ENCODE results near the gene ZIC5.
"Not testable (repeated sequence)": the region's sequence is repeated elsewhere in the genome, so short reads cannot be mapped to it uniquely, and the experiment has no call there.

The ZIC5 gene

DNA sequence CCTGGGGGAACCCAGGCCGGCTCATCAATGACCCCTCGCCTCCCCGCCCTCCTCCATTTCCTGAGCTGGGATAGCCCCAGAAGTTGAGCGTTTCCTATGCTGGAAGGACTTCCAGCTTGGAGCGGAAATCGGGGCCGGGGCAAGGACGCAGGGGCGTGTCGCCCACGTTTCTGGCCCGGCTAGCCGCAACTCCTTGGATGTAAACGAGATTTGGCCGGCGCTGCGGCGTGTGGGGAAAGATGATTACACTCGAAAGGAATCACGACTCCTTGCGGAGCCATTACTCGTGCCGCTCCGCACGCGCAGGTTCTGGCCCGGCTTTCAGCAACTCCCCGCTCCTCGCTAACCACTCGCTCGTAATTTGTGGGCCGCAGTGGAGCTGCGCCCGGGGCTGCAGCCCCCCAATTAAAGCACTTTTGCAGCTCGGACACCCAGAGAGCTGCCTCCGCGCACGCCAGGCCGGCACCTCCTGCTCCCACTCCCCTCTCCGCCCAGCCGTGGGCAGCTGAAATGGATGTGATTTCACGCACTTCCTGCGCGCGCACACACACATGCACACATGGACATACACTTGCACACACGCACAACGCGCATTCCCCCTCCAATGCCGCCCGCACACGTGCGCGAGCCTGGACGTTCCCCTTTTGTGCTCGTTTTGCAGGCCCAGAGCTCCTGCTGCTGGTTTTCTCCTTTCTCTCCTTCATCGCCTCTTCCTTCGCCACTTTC, 15.7 kb downstream of the ZIC5 start:
- Histone ChIP-seq H4K20me1 (ENCODE audit: insufficient read depth, low read length) (no peaks in the 10 kb centered on the region), H3K9me3 (ENCODE audit: low read length) (no peaks in the 10 kb centered on the region), H3K27ac (ENCODE audit: low read depth, low read length, poor library complexity, severe bottlenecking) (no peak overlapping the region), H3K9ac (ENCODE audit: low read length) (no peak overlapping the region), H3K27me3 (ENCODE audit: insufficient read depth, low read length) (no peaks in the 10 kb centered on the region), H3K4me2 (ENCODE audit: low read length) (no peak overlapping the region), H3K4me1 (ENCODE audit: insufficient read depth, low read length, severe bottlenecking) (no peaks in the 10 kb centered on the region), H3K9me2 (ENCODE audit: low read depth, low read length) (no peaks in the 10 kb centered on the region), H3K79me2 (ENCODE audit: insufficient read depth, low read length) (no peaks in the 10 kb centered on the region), H3K4me3 (ENCODE audit: low read depth, low read length, poor library complexity, severe bottlenecking) (no peak overlapping the region), H3K36me3 (ENCODE audit: insufficient read depth, low read length) (no peaks in the 10 kb centered on the region), H3F3A (ENCODE audit: insufficient read depth, low read length) (no peaks in the 10 kb centered on the region), H2AFZ (ENCODE audit: low read length) (no peak overlapping the region)
- TF ChIP-seq, protein P1, sequence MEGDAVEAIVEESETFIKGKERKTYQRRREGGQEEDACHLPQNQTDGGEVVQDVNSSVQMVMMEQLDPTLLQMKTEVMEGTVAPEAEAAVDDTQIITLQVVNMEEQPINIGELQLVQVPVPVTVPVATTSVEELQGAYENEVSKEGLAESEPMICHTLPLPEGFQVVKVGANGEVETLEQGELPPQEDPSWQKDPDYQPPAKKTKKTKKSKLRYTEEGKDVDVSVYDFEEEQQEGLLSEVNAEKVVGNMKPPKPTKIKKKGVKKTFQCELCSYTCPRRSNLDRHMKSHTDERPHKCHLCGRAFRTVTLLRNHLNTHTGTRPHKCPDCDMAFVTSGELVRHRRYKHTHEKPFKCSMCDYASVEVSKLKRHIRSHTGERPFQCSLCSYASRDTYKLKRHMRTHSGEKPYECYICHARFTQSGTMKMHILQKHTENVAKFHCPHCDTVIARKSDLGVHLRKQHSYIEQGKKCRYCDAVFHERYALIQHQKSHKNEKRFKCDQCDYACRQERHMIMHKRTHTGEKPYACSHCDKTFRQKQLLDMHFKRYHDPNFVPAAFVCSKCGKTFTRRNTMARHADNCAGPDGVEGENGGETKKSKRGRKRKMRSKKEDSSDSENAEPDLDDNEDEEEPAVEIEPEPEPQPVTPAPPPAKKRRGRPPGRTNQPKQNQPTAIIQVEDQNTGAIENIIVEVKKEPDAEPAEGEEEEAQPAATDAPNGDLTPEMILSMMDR (IDR thresholded peaks at IDR 0.05; ENCODE audit: low read length): no peak
- no peak for TF ChIP-seq EZH2 (IDR thresholded peaks at IDR 0.05; ENCODE audit: borderline replicate concordance, low read length)

DNA sequence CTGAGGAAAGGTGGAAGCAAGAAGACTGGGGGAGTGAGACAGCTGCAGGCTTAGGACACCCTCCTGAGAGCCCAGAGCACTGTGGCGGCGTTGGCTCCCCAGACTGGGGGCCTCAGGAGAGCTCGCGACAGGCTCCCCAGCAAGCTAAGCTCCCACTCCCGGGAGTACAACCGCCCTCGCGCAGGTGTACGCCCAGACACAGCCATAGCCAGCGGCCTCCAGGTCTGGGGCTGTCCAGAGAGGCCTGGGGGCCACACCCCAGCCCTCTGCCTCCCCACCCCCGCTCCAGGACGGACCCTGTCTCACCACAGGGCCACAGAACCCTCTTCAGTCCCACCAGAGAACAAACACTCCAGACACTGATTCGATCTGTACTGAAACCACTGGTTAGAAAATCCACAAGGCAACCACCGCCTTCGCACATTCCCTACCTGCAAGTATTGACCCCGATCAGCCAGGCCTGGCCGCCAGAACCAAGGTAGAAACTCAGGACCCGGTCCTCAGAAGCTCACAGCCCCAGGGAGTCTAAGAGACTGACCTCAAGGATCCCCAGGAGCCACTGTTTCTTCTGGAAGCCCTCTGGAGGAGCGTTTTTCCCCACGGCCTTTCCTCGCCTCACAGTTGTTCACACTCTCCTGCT, 16.3 kb downstream of the ZIC5 start:
- Histone ChIP-seq H2AFZ (ENCODE audit: low read length) (no peak overlapping the region), H3K27me3 (ENCODE audit: insufficient read depth, low read length) (no peaks in the 10 kb centered on the region), H3K9me2 (ENCODE audit: low read depth, low read length) (no peaks in the 10 kb centered on the region), H3K79me2 (ENCODE audit: insufficient read depth, low read length) (no peaks in the 10 kb centered on the region), H3K4me2 (ENCODE audit: low read length) (no peak overlapping the region), H3K36me3 (ENCODE audit: insufficient read depth, low read length) (no peaks in the 10 kb centered on the region), H3K27ac (ENCODE audit: low read depth, low read length, poor library complexity, severe bottlenecking) (no peak overlapping the region), H3K4me3 (ENCODE audit: low read depth, low read length, poor library complexity, severe bottlenecking) (no peak overlapping the region), H3K9me3 (ENCODE audit: low read length) (no peaks in the 10 kb centered on the region), H3K9ac (ENCODE audit: low read length) (no peak overlapping the region), H3F3A (ENCODE audit: insufficient read depth, low read length) (no peaks in the 10 kb centered on the region), H3K4me1 (ENCODE audit: insufficient read depth, low read length, severe bottlenecking) (no peaks in the 10 kb centered on the region), H4K20me1 (ENCODE audit: insufficient read depth, low read length) (no peaks in the 10 kb centered on the region)
- TF ChIP-seq, protein P1 (IDR thresholded peaks at IDR 0.05; ENCODE audit: low read length): no peak
- TF ChIP-seq EZH2 (IDR thresholded peaks at IDR 0.05; ENCODE audit: borderline replicate concordance, low read length): no peak

DNA sequence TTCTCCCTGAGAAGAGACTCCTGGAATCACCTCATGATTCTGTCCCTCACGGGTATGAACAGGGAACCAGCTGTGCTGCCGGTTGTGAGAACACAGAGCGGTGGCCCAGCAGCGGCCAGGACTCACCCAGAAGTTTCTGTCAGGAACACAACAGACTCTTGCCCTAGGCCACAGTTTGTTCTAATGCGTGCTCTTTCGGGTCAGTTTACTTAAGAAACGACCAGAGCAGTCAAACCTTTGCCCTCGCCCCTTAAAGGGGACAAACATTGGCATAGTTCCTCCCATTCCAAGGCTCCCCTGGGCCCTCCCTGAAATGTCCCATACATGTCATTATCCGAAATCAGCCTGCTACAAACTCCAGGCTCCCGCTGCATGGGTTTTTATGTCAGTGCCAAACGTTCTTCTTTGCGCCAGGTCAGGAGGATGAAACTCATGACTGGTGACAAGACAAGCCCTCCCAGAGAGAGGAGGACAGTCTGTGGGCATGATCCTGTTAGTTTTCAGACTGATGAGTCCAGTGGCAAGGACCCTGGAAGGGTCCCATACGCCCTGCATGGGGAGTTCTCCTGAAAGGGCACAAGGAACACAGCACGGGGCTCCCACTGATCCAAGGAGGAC, 18.3 kb downstream of the ZIC5 start:
- H3K9ac ChIP-seq (ENCODE audit: low read length): no peak overlapping the region
- H3K4me1 ChIP-seq (ENCODE audit: insufficient read depth, low read length, severe bottlenecking): no peaks in the 10 kb centered on the region
- no peak overlapping the region for H3K27ac ChIP-seq (ENCODE audit: low read depth, low read length, poor library complexity, severe bottlenecking)
- no peak for TF ChIP-seq EZH2 (IDR thresholded peaks at IDR 0.05; ENCODE audit: borderline replicate concordance, low read length)
- TF ChIP-seq, protein P1 (IDR thresholded peaks at IDR 0.05; ENCODE audit: low read length): no peak
- no peaks in the 10 kb centered on the region for H3K79me2 ChIP-seq (ENCODE audit: insufficient read depth, low read length)
- H3K4me2 ChIP-seq (ENCODE audit: low read length): no peak overlapping the region
- no peaks in the 10 kb centered on the region for H3K36me3 ChIP-seq (ENCODE audit: insufficient read depth, low read length)
- H3F3A ChIP-seq (ENCODE audit: insufficient read depth, low read length): no peaks in the 10 kb centered on the region
- no peaks in the 10 kb centered on the region for H4K20me1 ChIP-seq (ENCODE audit: insufficient read depth, low read length)
- H3K9me2 ChIP-seq (ENCODE audit: low read depth, low read length): no peaks in the 10 kb centered on the region
- H2AFZ ChIP-seq (ENCODE audit: low read length): no peak overlapping the region
- H3K4me3 ChIP-seq (ENCODE audit: low read depth, low read length, poor library complexity, severe bottlenecking): no peak overlapping the region
- no peaks in the 10 kb centered on the region for H3K27me3 ChIP-seq (ENCODE audit: insufficient read depth, low read length)
- no peaks in the 10 kb centered on the region for H3K9me3 ChIP-seq (ENCODE audit: low read length)

DNA sequence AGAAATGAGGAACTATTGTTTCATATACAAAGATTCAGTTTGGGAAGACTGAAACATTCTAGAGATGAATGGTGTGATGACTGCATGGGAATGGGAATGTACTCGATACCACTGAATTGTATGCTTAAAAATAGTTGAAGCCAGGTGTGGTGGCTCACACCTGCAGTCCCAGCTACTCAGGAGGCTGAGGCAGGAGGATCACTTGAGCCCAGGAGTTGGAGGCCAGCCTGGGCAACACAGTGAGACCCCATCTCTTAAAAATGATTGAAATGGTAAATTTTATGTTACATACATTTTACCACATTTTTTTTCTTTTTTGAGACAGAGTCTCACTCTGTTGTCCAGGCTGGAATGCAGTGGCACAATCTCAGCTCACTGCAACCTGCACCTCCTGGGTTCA, 19.9 kb downstream of the ZIC5 start:
- H3K27me3 ChIP-seq (ENCODE audit: insufficient read depth, low read length); H2AFZ ChIP-seq (ENCODE audit: low read length); H3K27ac ChIP-seq (ENCODE audit: low read depth, low read length, poor library complexity, severe bottlenecking); H3K4me2 ChIP-seq (ENCODE audit: low read length); H3K4me3 ChIP-seq (ENCODE audit: low read depth, low read length, poor library complexity, severe bottlenecking); H3K9me3 ChIP-seq (ENCODE audit: low read length); H3K9me2 ChIP-seq (ENCODE audit: low read depth, low read length); H3K36me3 ChIP-seq (ENCODE audit: insufficient read depth, low read length); H4K20me1 ChIP-seq (ENCODE audit: insufficient read depth, low read length); H3K9ac ChIP-seq (ENCODE audit: low read length); H3K79me2 ChIP-seq (ENCODE audit: insufficient read depth, low read length); H3K4me1 ChIP-seq (ENCODE audit: insufficient read depth, low read length, severe bottlenecking); H3F3A ChIP-seq (ENCODE audit: insufficient read depth, low read length): not testable (repeated sequence)

Data from OCI-LY1 (cell line).